Osteoblast (primary cell): Measurements from ENCODE around the gene NBAS. TPM values are rescaled to one million over a fixed set of nuclear protein-coding genes. Genes with fewer than 3 reads are reported as not detected.

ENCODE experiments used
- DNase-seq: peaks from one replicate; pipeline ENCODE4 v3.0.0; 2011; ENCODE audit warnings: low spot score, mixed read lengths; ENCODE audit not compliant: insufficient read length; ENCODE audit errors: missing footprints
- H2AFZ ChIP-seq: 2 replicates; pipeline ENCODE4 v1.6.0; 2011; ENCODE audit warnings: mild to moderate bottlenecking, low read length
- H3K27ac ChIP-seq: 2 replicates; pipeline ENCODE4 v1.5.1; 2011; ENCODE audit warnings: mild to moderate bottlenecking, low read depth, low read length, moderate library complexity
- H3K27me3 ChIP-seq: 2 replicates; pipeline ENCODE4 v1.6.0; 2012; ENCODE audit warnings: mild to moderate bottlenecking, control low read depth, inconsistent platforms, low read length, moderate library complexity; ENCODE audit not compliant: insufficient read depth
- H3K36me3 ChIP-seq: 2 replicates; pipeline ENCODE4 v1.5.1; 2011; ENCODE audit warnings: mild to moderate bottlenecking, low read length, control low read depth, moderate library complexity; ENCODE audit not compliant: insufficient read depth
- H3K4me1 ChIP-seq: 2 replicates; pipeline ENCODE4 v1.5.1; 2011; ENCODE audit warnings: mild to moderate bottlenecking, low read length, control low read depth, moderate library complexity; ENCODE audit not compliant: insufficient read depth
- H3K4me2 ChIP-seq: 2 replicates; pipeline ENCODE4 v1.6.0; 2011; ENCODE audit warnings: mild to moderate bottlenecking, low read length; ENCODE audit not compliant: insufficient read depth
- H3K4me3 ChIP-seq: fragments of 200-600 bp; sonication (generic); 3 replicates; pipeline ENCODE4 v1.5.1; 2012; ENCODE audit warnings: mild to moderate bottlenecking, low read length, inconsistent platforms; ENCODE audit not compliant: insufficient read depth
- H3K79me2 ChIP-seq: 2 replicates; pipeline ENCODE4 v1.6.0; 2012; ENCODE audit warnings: mild to moderate bottlenecking, low read length, control low read depth, inconsistent platforms; ENCODE audit not compliant: insufficient read depth
- H3K9me3 ChIP-seq: 2 replicates; pipeline ENCODE4 v1.5.1; 2011; ENCODE audit warnings: low read depth, low read length, control low read depth
- H4K20me1 ChIP-seq: 2 replicates; pipeline ENCODE4 v1.6.0; 2012; ENCODE audit warnings: mild to moderate bottlenecking, low read length, control low read depth; ENCODE audit not compliant: insufficient read depth
- CTCF ChIP-seq: IDR thresholded peaks from 2 replicates; pipeline ENCODE4 v1.5.1; 2011; ENCODE audit warnings: mild to moderate bottlenecking, low read depth, low read length, moderate library complexity; ENCODE audit errors: extremely low read depth
- total RNA-seq: library from RNA; depleted of rRNA; stranded (reverse); fragments of >200 nt; gene quantifications from 2 replicates; pipeline ENCODE4 v1.2.3, GENCODE V29; 2012

The NBAS gene
- total RNA-seq, 1 donor, result 98.1 TPM

- H3K27ac ChIP-seq, result no peak overlapping the region
- no peaks in the 10 kb centered on the region for H3K79me2 ChIP-seq
- H3K9me3 ChIP-seq, result no peaks in the 10 kb centered on the region
- H3K4me3 ChIP-seq, result no peak overlapping the region
- no peak overlapping the region for H2AFZ ChIP-seq
- H3K4me2 ChIP-seq, result no peak overlapping the region
- no peaks in the 10 kb centered on the region for H3K27me3 ChIP-seq
- no peaks in the 10 kb centered on the region for H4K20me1 ChIP-seq
- peaks cover 17% of the 10 kb centered on the region for H3K36me3 ChIP-seq
- TF ChIP-seq CTCF, result no peak
- peaks cover 10% of the 10 kb centered on the region for H3K4me1 ChIP-seq
- DNase-seq, result no peak
Observed at GRCh38 chr2:15303874-15304273, 257.3 kb downstream of the NBAS start.

DNA sequence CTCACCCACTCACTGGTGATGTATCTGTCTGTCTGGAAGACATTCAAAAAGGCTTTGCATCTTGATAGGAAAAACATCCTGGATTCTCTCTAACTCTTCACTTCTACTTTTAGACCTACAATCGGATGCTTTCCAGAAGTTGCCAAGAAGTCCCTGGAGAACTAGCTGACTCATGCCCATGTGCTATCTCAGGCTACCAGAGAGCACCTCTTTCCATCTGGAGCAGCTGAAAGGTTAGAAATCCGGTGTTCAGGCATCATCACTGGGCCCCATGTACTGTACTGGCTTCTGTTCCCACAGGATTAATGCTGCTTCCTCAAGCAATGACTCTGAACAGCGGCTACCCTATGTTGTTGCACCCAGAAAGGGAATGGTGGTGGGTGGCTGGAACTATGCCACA, 259.0 kb downstream of the NBAS start:
- no peak overlapping the region for H3K27ac ChIP-seq
- DNase-seq, result peak; percentile 45
- TF ChIP-seq CTCF, result no peak

GRCh38 chr2:15300624-15301573, 260.2 kb downstream of the NBAS start:
- H3K79me2 ChIP-seq, result no peaks in the 10 kb centered on the region
- H3K27me3 ChIP-seq, result no peaks in the 10 kb centered on the region
- no peak overlapping the region for H2AFZ ChIP-seq
- H4K20me1 ChIP-seq, result no peaks in the 10 kb centered on the region
- H3K27ac ChIP-seq, result no peak overlapping the region
- no peak for TF ChIP-seq CTCF
- DNase-seq, result no peak
- H3K9me3 ChIP-seq, result no peaks in the 10 kb centered on the region
- H3K36me3 ChIP-seq, result peaks cover 13% of the 10 kb centered on the region
- peaks cover 10% of the 10 kb centered on the region for H3K4me1 ChIP-seq
- H3K4me3 ChIP-seq, result no peak overlapping the region
- no peak overlapping the region for H3K4me2 ChIP-seq

More for the DNA sequence above, 259.0 kb downstream of the NBAS start:
- no peak overlapping the region for H3K4me3 ChIP-seq
- H3K36me3 ChIP-seq, result peaks cover 14% of the 10 kb centered on the region
- H3K27me3 ChIP-seq, result no peaks in the 10 kb centered on the region
- H4K20me1 ChIP-seq, result no peaks in the 10 kb centered on the region
- H2AFZ ChIP-seq, result no peak overlapping the region
- H3K9me3 ChIP-seq, result no peaks in the 10 kb centered on the region
- H3K4me1 ChIP-seq, result peaks cover 10% of the 10 kb centered on the region
- H3K79me2 ChIP-seq, result no peaks in the 10 kb centered on the region
- peak overlapping the region; percentile 7 for H3K4me2 ChIP-seq

DNA sequence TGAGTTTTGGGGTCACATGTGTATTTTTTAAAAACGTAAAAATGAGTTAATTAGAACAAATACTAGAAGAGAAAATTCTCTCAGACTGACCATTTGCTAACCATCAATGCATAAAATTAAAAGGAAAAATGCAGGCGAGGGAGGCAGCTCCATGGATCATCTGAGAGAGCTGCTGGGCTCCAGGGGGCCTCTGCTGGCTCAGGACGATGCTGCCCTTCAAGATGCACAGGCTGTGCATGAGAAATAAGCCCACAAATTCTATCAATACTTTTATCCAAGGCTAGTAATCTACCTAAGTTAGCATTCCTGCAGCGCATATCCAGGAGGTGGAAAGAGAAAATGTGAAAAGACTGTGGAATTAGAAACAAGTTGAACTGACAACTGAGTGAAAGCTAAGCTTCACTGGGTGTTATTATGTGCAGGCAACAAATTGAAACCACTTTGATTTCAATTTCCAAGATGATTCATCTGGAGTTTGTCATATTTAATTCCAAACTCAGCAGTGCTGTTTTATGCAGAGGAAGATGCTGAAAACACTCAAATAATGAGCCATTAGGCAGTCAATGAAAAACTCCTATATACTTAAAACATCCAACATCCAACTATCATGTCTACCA, 261.1 kb downstream of the NBAS start:
- H3K9me3 ChIP-seq, result no peaks in the 10 kb centered on the region
- no peak overlapping the region for H3K4me3 ChIP-seq
- no peak for DNase-seq
- no peak for TF ChIP-seq CTCF
- no peak overlapping the region for H3K27ac ChIP-seq
- H4K20me1 ChIP-seq, result no peaks in the 10 kb centered on the region
- H3K27me3 ChIP-seq, result no peaks in the 10 kb centered on the region
- peaks cover 9% of the 10 kb centered on the region for H3K36me3 ChIP-seq
- H3K79me2 ChIP-seq, result no peaks in the 10 kb centered on the region
- no peak overlapping the region for H2AFZ ChIP-seq
- no peak overlapping the region for H3K4me2 ChIP-seq
- H3K4me1 ChIP-seq, result peaks cover 10% of the 10 kb centered on the region
